Endothelial cell of umbilical vein (primary cell): ENCODE data around the gene NPM1. TPM values are rescaled to one million over a fixed set of nuclear protein-coding genes. Genes with fewer than 3 reads are reported as not detected.
A peak's percentile ranks its signal among the peaks of the same experiment; 100 is the strongest.

Experiments used
- BruUV-seq: library from RNA; stranded (reverse); fragments of 400-500 nt; replicated peaks from 2 replicates; lab custom pipeline; 2021; lab: Mats Ljungman, UMichigan
- CTCF ChIA-PET: fragments of 300-600, 350-600 bp; sonication (Branson Sonifier 250); formaldehyde crosslinking; loops from one replicate; lab custom pipeline; 2021; ENCODE audit warnings: antibody characterized with exemption, inconsistent platforms; lab: Charles Lee
- POLR2A ChIA-PET: fragments of 300-600, 350-600 bp; sonication (Branson Sonifier 250); formaldehyde crosslinking; loops from one replicate; lab custom pipeline; 2021; ENCODE audit warnings: antibody characterized with exemption, inconsistent platforms; lab: Charles Lee
- DNase-seq: peaks from one replicate; pipeline ENCODE4 v3.0.0-alpha.2; 2011; ENCODE audit warnings: low read depth, low spot score
- FAIRE-seq: peaks from 2 replicates; lab custom pipeline; 2011; peaks lifted over from hg19 to GRCh38; lab: Jason Lieb, UNC
- H2AFZ ChIP-seq: 2 replicates; pipeline ENCODE4 v1.6.0; 2012; ENCODE audit warnings: low read depth, low read length, control low read depth, inconsistent platforms
- H3K27ac ChIP-seq: 2 replicates; pipeline ENCODE4 v1.5.1; 2011; ENCODE audit warnings: low read depth, mild to moderate bottlenecking, control low read depth, low read length, moderate library complexity; ENCODE audit not compliant: insufficient read depth
- H3K27me3 ChIP-seq, 2 experiments: 2 replicates each; pipeline versions ENCODE4 v1.6.0 to v1.6.1; 2011; ENCODE audit warnings: low read length in 2 of 2, mixed read lengths in 1 of 2; ENCODE audit not compliant: control insufficient read depth in 2 of 2, insufficient read depth in 2 of 2
- H3K36me3 ChIP-seq, 2 experiments: 2 replicates in 1 of 2; 3 replicates in 1 of 2; pipeline ENCODE4 v1.5.1; 2011; ENCODE audit warnings: low read length in 2 of 2, mild to moderate bottlenecking in 1 of 2, moderate library complexity in 1 of 2; ENCODE audit not compliant: control insufficient read depth in 2 of 2, insufficient read depth in 2 of 2; ENCODE audit errors: extremely low read depth in 1 of 2
- H3K4me1 ChIP-seq: 3 replicates; pipeline ENCODE4 v1.5.1; 2011; ENCODE audit warnings: mild to moderate bottlenecking, low read length; ENCODE audit not compliant: control insufficient read depth, insufficient read depth; ENCODE audit errors: extremely low read depth
- H3K4me2 ChIP-seq: 2 replicates; pipeline ENCODE4 v1.6.1; 2011; ENCODE audit warnings: low read length, control low read depth, mixed read lengths; ENCODE audit not compliant: insufficient read depth
- H3K4me3 ChIP-seq, 3 experiments: fragments of 200-600 bp in 1 of 3; sonication (generic), shearing (Covaris generic) in 1 of 3; replicated peaks in 1 of 3; 2 replicates each; pipeline ENCODE4 v1.5.1; 2011 to 2016; ENCODE audit warnings: control low read depth in 3 of 3, low read length in 3 of 3, mild to moderate bottlenecking in 2 of 3, inconsistent platforms in 1 of 3, low read depth in 1 of 3, moderate library complexity in 1 of 3; ENCODE audit not compliant: insufficient read depth in 1 of 3
- H3K79me2 ChIP-seq: 2 replicates; pipeline ENCODE4 v1.6.0; 2012; ENCODE audit warnings: low read length, inconsistent platforms; ENCODE audit not compliant: control insufficient read depth, insufficient read depth
- H3K9ac ChIP-seq: replicated peaks from 2 replicates; pipeline ENCODE3; 2011; ENCODE audit warnings: low read length, control low read depth; ENCODE audit not compliant: insufficient read depth; ENCODE audit errors: extremely low read depth
- H3K9me1 ChIP-seq: replicated peaks from 3 replicates; pipeline ENCODE4 v1.6.0; 2011; ENCODE audit warnings: mild to moderate bottlenecking, low read length; ENCODE audit not compliant: control insufficient read depth, insufficient read depth; ENCODE audit errors: extremely low read depth
- H3K9me3 ChIP-seq: replicated peaks from 2 replicates; pipeline ENCODE4 v1.5.1; 2012; ENCODE audit warnings: low read length, inconsistent platforms; ENCODE audit not compliant: control insufficient read depth, insufficient read depth
- H4K20me1 ChIP-seq: replicated peaks from 2 replicates; pipeline ENCODE3; 2011; ENCODE audit warnings: mild to moderate bottlenecking, low read length; ENCODE audit not compliant: control insufficient read depth, insufficient read depth; ENCODE audit errors: extremely low read depth
- CTCF ChIP-seq, 2 donors: IDR thresholded peaks; 1 replicate in 1 of 2; 2 replicates in 1 of 2; pipeline ENCODE4 v1.5.1; 2011; ENCODE audit warnings: low read length in 2 of 2, mild to moderate bottlenecking in 2 of 2, moderate library complexity in 2 of 2, control low read depth in 1 of 2, inconsistent platforms in 1 of 2, low read depth in 1 of 2; ENCODE audit not compliant: insufficient read depth in 1 of 2; ENCODE audit errors: extremely low read depth in 1 of 2
- POLR2A ChIP-seq: IDR thresholded peaks from 2 replicates; pipeline ENCODE4 v1.6.1; 2012; ENCODE audit warnings: low read depth, mild to moderate bottlenecking, control low read depth, low read length
- POLR2AphosphoS5 ChIP-seq: IDR thresholded peaks from 2 replicates; pipeline ENCODE4 v1.6.1; 2012; ENCODE audit warnings: low read depth, mild to moderate bottlenecking, control low read depth, low read length, moderate library complexity; ENCODE audit not compliant: insufficient read depth
- dilution Hi-C: fragments of 300-500 bp; cut with MboI; formaldehyde crosslinking; loops from one replicate; pipeline ENCODE4 v1.15.0; 2019; ENCODE audit warnings: low sequenced_read_pairs; ENCODE audit not compliant: extremely low pct_ligation_motif_present
- intact Hi-C: fragments of 100-400 bp; cut with micrococcal nuclease; formaldehyde crosslinking; loops from one replicate; pipeline ENCODE4 v1.10.0; 2022
- polyA plus RNA-seq, 4 experiments: library from polyadenylated mRNA; depleted of rRNA in 3 of 4; stranded (reverse) in 3 of 4; unstranded in 1 of 4; fragments of >200 nt; gene quantifications; 2 replicates each; pipeline versions ENCODE4 v1.2.1 to v1.2.3, GENCODE V29; 2011 to 2012; ENCODE audit warnings: missing spikeins in 1 of 4
- total RNA-seq: library from RNA; stranded (reverse); gene quantifications from 2 replicates; pipeline ENCODE4 v1.2.3, GENCODE V29; 2021

Gene NPM1
- total and polyA plus RNA-seq, 2 donors (not counting 3 experiments of a cell fraction or from before 2014, with no cell fraction given), result 618 to 1,695 TPM

- Histone ChIP-seq H3K4me2 (no peak overlapping the region), H3K27ac (no peak overlapping the region), H3K79me2 (peaks cover 9% of the 10 kb centered on the region), H3K36me3 (peaks cover 12 to 22% of the 10 kb centered on the region in 2 experiments), H3K4me1 (peaks cover 8% of the 10 kb centered on the region), H3K9ac (no peak overlapping the region), H3K9me3 (no peaks in the 10 kb centered on the region), H2AFZ (no peak overlapping the region), H4K20me1 (no peaks in the 10 kb centered on the region), H3K27me3 (peaks cover 0 to 12% of the 10 kb centered on the region in 2 experiments), H3K4me3 (no peak overlapping the region), H3K9me1 (no peaks in the 10 kb centered on the region)
- FAIRE-seq, result no peak
- no TSS peak for BruUV-seq
- dilution Hi-C loops, result no loop called here
- TF ChIP-seq POLR2A (peak; percentile 30), POLR2AphosphoS5 (no peak), CTCF (IDR thresholded peaks at IDR 0.05; ENCODE audit: extremely low read depth in 1 of 2, insufficient read depth in 1 of 2, low read depth in 1 of 2, low read length in 2 of 2) (no peak)
- ChIA-PET POLR2A (interaction anchor here (0.7 kb wide), 1 partner anchor 323 kb away, joined by 5 read pairs; no protein-coding TSS in a partner anchor), CTCF (interaction anchor here (1.0 to 1.9 kb wide), 2 partner anchors 493 to 497 kb away, joined by 3 to 8 read pairs; no protein-coding TSS in a partner anchor)
- DNase-seq, result no peak
- intact Hi-C loops, result loop anchor here (5.0 kb wide), 5 partner anchors 182 to 867 kb away; partner anchors contain the start of gene UBTD2
Measured at GRCh38 chr5:171415115-171415730, 27.6 kb downstream of the NPM1 start.
